GM18507 (cell line): ENCODE results near the gene GRB7.
"Not testable (repeated sequence)": the region's sequence is repeated elsewhere in the genome, so short reads cannot be mapped to it uniquely, and the experiment has no call there.

Experiments
- DNase-seq: peaks from one replicate; pipeline ENCODE4 v3.0.0; 2011; ENCODE audit warnings: low read depth; ENCODE audit not compliant: insufficient read length; ENCODE audit errors: extremely low spot score
- FAIRE-seq: peaks from 2 replicates; lab custom pipeline; 2011; peaks lifted over from hg19 to GRCh38; lab: Jason Lieb, UNC

GRB7 gene

DNA sequence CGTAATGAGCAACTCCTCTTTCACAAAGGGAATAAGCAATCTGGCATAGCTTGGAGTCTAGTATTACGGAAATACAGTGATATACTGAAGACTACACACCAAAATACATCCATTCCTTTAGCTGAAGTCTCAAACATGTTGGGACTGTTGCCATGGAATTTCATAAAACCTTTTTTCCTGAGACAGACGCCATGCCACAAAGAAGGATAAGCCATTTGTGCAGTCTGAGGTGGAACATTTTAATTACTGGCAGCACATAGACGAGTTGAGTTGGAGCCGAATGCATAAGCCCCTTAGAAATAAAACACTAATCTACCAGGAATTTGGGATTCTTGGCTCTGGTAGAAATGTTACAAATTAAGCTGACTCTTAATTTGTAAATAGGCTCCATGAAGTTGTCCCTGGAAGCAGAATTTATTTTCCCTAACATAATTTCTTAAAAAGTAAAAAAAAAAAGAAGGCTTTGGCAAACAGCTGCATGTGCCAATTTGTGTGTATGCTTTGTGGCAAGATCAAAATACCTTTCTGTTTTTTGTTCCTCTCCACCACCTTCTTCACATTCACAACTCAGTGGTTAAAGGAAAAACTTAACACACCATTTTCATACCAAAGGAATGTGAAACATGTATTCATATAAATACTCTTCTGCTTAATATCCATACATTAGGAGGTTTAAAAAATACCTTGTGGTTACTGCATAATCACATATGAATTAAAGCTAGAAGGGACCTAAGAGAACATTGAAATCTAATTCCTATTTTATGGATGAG lies 25.5 kb downstream of the GRB7 start:
- FAIRE-seq (no peak), DNase-seq (no peak)

DNA sequence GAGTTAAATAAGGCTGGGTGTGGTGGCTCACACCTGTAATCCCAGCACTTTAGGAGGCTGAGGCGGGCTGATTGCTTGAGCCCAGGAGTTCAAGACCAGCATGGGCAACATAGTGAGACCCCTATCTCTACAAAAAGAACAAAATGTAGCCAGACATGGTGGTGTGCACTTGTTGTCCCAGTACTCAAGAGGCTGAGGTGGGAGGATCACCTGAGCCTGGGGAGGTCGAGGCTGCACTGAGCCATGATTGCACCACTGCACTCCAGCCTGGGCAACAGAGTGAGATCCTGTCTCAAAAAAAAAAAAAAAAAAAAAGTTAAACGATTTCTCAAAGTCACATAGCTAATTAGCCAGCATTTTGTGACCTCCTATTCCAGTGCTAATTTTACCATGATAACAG lies 26.4 kb downstream of the GRB7 start:
- DNase-seq, FAIRE-seq: not testable (repeated sequence)

DNA sequence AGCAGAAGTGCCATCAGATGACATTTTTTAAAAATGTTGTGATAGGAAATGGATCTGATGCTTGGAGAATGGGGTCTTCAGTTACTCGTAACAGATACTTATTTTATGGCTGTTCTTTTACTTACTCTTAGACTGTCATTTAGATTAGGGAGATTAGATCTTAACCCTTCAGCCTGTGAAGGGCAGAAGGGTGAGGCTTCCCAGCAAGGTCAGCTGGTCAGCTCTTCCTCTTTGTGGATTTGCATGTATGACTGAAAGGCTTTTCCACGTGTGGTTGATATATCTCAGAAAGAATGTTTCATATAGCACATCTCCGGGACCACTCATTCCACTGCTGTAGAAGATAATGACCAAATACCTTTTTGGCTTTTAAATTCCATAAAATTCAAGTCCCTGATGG lies 27.4 kb downstream of the GRB7 start:
- FAIRE-seq (no peak), DNase-seq (no peak)

DNA sequence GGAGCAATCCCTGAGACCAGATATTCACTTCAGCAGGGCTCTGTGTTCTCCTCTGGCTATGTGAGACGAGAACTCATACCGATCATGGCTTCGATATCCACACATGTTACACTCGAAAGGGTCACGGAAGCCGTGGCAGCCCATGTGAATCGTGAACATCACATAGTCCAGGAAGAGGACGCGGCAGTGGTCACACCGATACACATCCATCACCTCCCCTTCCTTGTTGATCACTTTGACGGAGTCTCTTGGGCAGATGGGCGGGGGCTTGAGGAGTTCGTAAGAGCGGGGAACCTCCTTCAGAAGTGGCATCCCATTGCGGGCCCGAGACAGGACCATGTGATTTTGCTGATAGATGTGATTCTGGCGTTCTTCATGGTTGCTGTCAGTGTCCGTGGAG lies 28.0 kb downstream of the GRB7 start:
- FAIRE-seq (no peak), DNase-seq (no peak)

DNA sequence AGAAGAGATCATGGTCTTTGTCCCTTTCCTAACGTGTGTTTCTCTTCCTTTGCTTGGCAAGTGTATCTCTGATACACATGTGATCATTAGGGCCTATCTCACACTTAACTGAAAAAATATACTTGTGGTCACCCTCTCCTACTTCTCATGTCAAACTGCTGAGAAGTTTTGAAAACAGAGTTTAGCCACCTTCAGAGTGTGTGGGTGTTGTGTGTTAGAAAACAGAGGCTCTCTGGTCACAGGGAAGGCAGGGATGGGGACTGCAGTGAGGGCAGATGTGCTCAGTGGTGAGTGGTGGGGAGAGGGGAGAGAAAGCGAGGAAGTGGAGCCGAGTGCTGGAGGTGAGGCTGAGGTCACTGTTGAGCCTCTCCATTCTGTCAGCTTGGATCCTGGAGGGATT lies 29.4 kb downstream of the GRB7 start:
- FAIRE-seq (peak; percentile 87), DNase-seq (no peak)

DNA sequence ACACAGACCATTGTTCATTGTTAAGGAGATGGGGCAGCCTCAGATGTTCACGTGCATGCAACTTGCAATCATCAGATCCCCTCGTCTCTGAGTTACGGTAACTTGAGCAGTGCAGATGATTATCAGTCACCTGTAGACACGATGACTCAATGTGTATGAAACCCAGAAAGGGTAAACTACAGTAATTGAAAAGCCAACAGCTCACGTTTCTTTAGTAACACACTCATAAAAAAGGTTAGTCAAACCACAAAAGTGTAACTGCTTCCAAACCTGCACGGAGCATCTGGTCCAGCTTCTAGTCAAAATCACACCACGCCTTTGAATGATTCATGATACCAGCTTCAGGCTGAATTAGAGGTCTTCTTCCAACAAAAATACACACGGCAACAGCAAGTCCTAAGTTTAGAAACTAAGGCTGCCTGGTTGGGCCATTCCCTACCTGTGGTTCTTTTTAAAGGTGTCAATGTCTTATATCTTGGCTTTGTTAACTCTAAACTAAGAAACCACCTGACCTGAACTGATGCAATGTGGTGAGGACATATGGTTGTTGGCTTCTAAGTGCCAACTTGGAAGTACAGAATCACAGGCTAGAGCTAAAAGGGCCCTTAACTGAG lies 32.3 kb downstream of the GRB7 start:
- FAIRE-seq, result peak; percentile 95
- DNase-seq, result no peak

DNA sequence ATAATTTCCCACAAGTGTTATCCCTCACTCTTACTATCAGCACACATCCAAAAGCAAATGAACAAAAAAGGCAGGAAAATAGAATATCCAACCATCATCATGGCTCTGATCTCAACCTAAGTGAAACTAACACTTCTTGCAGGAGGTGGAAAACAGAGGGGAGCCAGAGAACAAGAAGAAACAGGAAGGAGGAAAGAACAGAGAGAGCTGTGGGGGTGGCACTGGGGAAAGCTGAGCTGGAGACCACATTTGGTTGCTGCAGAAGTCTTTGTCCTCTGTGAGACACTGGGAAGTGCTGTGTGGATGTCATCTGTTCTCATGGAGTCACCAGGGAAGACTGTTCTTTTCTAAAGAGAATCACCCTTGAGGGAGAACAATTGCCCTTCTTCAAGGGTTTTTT lies 34.7 kb downstream of the GRB7 start:
- FAIRE-seq (peak; percentile 64), DNase-seq (no peak)

DNA sequence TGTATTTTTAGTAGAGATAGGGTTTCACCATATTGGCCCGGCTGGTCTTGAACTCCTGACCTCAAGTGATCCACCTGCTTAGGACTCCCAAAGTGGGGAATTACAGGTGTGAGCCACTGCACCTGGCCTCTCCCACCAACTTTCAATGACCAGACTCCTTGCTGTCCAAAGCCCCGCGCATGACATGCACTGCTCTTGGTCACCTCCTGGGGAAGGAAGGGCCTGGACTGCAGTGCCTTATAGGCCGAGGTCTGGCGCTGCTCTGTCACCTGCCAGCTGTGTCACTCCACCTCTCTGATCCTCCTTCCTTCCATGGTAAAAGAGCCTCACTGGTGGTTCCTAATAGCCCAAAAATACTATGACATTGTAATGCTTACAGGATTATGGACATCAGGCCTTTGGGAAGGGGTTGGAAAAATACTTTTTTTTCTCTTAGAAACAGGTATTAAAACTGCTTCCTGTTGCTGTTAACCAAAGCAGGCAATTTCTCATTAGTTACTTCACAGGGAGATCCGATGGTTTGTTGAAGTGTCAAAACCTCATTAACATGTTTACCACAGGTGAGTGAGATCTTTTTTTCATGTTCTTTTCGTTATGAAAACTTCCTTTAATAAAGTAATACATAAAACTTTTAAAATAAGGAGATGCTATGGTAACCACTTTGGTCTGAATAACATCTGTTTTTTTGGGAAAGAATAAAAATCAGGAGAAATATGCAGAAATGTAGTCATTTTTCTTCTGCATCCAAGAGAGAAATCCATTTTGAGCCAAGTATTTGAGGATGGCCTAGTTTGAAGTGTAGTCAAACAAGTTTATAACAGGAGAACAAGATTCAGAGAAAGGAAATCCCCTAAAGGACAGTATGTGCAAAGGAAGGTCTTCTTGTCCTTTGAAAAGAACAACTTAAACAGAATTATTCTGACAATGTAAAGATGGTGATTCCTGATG lies 35.5 kb downstream of the GRB7 start:
- FAIRE-seq, result peak; percentile 84

DNA sequence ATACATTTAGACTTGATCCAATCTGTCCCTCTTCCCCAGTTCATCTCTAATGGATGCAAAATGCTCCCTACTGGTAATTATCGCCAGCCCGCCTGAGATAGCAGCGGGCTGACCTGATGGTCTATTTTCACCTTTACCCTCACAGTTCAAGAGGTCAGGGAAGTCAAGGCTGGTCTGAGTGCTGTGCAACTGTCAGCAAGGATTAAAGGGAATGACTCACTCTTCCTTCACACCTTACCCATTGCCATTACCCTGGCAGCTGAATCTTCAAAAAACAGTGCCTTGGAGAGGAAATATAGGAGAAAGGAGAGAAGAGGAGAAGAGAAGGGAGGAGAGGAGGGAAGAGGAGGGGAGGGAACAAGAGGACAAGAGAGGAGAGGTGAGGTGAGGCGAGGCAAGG lies 36.3 kb downstream of the GRB7 start:
- DNase-seq (no peak), FAIRE-seq (no peak)

More for the DNA sequence above, 35.5 kb downstream of the GRB7 start:
- DNase-seq, result no peak

DNA sequence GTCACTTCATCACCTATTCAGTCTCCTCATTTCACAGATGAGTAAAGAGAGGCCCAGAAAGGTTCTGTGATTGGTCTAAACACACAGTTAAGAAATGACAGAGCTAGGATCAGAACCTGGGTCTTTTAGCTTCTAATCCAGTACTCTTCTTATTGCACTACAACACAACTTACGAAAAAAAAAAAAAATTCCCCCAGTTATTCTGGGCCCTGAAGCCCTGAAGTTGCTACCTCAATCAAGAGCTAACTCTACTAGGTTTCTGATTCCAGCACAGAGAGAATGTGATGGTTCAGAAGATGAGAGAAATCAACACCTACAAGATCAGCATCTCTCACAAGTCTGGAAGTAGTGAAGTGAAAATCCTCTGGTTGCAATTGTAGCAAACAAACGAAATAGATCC lies 37.3 kb downstream of the GRB7 start:
- DNase-seq, result no peak
- peak; percentile 92 for FAIRE-seq

DNA sequence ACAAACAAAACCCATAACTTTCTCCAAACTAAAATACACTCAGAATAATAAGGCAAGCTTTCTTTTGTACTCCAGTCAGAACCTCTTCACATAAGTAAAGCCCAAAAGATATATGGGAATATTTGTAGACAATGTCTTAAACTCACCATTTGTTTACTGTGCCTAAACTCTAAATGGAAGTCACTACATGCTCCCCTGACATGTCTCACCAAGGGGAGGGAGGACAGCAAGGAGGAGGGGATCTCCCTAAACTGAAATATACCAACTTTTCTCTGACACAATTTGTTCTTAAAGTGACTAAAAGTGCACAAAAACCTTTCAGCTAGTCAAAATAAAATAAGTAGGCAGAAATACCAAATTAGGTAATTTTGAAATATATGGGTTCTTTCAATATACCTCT lies 38.5 kb downstream of the GRB7 start:
- no peak for DNase-seq
- FAIRE-seq, result peak; percentile 80

DNA sequence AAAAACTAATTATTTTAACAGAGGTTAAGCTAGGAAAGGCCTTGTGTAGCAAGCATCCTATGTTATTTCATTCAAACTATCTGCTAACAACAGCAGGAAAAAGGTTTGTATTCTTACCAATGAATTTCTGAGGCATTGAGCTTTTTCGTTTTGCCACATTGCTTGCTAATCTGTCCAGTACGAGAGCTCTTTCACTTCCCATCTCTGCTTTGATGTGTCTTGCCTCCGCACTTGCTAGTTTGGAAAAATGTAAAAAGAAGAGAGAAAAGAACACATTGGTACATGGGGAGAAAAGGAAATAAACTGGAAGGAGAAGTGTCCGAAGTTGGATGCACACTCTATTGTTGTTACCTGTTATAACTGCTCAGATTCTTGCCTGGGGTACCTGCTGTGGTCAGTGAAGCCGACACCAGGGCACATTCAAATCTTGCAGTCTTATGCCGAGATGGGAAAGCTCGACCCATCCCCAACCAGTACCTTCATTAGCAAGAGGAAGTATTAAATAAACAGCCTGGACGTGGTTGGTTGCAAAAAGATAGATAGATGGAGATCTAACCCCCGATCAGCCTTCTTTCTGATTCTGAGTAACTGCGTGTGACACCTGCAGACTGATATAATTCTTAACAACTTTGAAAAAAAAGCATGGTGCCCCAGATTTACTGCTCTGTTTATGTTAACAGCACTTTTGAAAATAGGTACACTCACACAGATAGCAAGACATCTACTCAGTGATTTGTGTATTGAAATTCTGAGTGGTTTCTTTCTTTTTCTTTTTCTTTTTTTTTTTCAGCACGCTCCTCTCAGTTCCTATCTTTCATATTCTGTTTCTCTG lies 40.0 kb downstream of the GRB7 start:
- DNase-seq (no peak), FAIRE-seq (peak; percentile 95)

DNA sequence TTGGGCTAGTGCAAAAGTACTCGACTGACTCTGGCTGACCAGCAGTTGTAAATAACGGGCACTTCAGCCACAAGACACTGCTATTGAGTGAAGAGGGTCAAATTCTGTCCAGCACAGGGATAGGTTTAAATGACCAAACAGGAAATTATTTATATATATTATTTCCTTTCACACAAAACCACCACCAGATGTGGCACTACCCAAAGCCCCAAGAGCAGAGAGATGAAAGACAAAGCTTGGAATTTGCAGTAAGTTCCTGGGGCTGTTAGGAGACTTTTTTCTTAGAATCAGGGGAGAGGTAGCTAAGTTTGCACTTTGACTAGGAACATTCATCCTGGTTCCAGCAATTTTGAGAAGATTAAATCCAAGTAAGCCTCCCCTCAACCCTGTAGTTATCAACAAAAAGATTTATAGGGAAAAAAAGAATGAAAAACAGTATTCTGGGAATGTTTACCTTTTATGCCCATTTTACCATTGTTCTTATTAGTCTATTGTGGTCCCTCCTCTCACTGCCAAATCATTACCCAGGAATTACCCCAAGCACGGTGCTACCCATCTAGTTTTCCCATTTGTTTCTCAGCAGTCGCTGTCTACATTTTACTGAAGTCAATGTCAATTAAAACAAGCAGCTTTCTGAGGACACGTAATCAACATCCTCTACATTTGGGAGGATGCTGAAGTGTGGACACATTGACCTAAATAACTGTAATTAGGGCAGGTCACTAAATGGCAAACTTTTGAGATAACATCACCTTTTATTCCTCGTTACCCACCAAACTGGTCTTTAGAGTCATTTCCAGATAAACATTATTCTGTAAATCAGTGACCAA lies 43.5 kb downstream of the GRB7 start:
- FAIRE-seq, result peak; percentile 62
- no peak for DNase-seq

DNA sequence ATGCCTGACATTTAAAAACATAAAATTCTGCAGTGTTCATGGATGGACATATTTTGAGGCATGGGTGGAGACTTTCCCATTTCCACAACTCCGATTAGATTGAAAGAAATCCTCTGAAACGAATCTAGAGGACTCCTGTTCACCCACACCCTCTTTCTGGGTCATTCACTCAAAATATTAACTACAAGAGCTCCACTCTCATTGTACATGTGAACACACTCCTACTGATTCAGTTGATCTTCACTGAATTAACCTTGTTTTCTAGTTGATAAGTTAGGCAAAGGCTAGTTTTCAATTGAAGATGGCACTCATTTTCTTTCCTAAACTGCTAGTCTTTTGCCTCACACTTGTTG lies 44.1 kb downstream of the GRB7 start:
- peak; percentile 35 for FAIRE-seq

DNA sequence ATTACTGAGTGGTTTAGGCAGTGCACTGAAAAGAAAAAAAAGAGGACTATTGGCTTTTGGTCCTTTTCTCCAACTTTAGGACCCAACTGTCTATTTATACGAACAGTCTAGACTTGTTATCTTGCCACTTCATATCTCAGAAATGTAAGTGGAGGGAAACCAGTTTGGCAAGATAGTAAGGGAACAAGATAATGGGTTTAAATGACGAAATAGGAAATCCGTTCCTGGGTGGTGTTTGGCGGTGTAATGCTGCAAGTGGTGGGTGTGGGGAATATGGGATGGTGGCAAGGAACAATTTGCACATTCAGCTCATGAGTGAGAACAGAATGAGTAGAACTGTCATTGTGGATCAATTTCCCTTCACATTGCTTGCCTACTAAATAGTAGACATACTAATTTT lies 44.7 kb downstream of the GRB7 start:
- FAIRE-seq (peak; percentile 18), DNase-seq (no peak)

More for the DNA sequence above, 44.1 kb downstream of the GRB7 start:
- DNase-seq, result no peak

DNA sequence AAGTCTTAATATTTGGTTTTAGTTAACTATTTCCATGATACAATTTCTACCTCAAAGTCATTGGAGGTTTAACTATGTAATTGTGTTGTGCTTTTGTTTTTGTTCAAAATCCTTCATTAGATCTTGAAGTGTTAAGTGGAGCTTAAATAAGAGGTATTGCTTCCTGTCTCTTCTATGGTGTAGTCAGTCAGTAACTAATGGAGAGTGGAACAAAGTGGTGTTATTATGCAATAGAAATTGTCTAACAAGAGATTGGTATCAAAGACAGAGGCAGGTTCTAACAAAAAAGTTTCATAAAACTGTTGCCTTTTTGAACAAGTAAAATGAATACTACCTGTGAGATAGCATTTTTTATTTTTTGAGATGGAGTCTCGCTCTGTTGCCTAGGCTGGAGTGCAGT lies 45.2 kb downstream of the GRB7 start:
- DNase-seq (no peak), FAIRE-seq (no peak)

DNA sequence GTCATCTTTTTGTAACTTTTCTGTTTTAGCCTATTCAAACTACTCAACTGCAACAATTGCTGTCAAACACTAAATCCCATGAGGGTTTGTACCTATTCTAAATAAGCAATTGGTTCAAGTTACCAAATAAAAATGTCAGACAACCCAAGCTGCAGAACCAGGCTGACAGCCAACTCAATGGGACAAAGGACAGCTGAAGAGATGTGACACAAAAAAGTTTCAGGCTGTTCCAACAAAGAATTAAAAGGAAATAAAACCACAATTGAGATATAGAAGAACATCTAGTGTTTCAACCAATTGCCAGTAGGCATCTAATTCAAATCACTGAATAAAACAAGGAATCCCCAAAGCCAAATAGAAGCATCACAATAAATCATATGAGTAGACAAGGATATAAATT lies 49.3 kb downstream of the GRB7 start:
- DNase-seq (no peak), FAIRE-seq (peak; percentile 12)

DNA sequence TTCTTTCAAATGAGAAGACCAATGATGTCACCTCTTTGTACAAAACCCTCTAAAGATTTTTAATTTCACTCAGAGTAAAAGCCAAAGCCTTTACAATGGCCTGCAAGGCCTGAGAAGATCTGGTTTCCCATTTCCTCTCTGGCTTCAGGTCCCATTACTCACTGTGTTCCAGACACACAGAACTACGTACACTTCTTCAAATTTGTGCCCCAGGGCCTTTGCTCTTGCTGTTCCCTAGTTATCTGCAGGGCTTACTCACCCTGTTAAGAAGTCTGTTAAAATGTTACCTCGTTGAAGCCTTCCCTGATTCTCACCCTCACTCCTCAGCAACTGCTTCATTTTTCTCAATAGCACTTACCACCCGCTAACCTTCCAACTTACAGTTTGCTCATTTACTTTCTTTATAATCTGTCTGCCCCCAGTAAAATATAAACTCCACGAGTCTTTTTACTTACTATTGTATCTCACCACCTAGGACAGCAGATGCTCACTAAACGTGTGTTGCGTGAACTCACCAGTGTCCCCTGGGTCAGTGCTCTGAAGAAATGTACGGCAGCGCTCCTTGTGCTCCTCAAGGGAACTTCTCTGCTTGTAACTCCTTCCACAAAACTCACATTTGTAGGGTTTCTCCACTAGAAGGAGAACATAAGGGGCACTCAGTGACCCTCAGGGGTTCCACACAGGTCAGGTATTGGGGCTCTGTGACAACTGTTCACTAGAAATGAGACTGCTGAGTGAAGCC lies 50.2 kb downstream of the GRB7 start:
- DNase-seq (no peak), FAIRE-seq (no peak)
